Embryonic facial prominence (tissue), 1 donor: Measurements from ENCODE around the gene NEMP2.

Experiments
- DNase-seq: peaks from one replicate; pipeline ENCODE4 v3.0.0-alpha.2; 2016; ENCODE audit errors: extremely low spot score

The NEMP2 gene

GRCh38 chr2:190457256-190457655, 77.3 kb downstream of the NEMP2 start:
- DNase-seq: no peak

- DNase-seq: no peak
Measured at GRCh38 chr2:190456833-190457232, 77.7 kb downstream of the NEMP2 start.

DNA sequence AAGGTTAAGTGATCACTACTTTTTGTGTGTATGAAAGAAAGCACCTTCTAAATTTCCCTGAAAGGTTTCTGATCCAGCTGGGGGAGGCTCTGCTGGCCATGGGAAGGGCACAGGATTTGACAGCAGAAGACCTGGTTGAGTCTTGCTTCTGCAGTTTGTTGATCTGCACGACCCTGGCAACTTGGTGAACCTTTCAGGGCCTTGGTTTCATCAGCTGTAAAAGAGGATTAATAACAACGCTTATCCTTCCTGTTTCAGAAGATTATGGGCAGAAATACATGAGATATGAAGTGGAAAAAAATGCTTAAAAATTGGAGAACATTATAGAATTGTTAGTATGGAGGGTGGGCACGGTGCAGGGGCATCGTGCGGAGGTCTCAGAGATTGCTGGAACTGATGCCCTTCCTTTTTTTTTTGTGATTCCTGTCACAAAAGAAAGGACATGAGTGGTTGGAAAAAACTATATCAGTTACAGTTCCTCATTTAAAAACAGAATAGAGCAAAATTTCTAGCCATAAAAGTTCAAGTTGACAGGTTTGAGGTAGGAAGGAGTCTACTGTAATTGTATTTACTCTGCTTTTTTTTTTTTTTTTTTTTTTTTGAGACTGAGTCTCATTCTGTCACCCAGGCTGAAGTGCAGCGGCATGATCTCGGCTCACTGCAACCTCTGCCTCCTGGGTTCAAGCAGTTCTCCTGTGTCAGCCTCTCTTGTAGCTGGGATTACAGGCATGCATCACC, 79.0 kb downstream of the NEMP2 start:
- no peak for DNase-seq

- DNase-seq: no peak
Measured at GRCh38 chr2:190454795-190455194, 79.7 kb downstream of the NEMP2 start.
